GM12891 (cell line): ENCODE results near the gene ZFHX3.

Experiments
- PAX5 ChIP-seq: IDR thresholded peaks from 2 replicates; pipeline ENCODE4 v1.6.1; 2011; ENCODE audit warnings: low read length, moderate library complexity, mild to moderate bottlenecking; ENCODE audit not compliant: insufficient read depth, severe bottlenecking
- POLR2A ChIP-seq: IDR thresholded peaks from 2 replicates; pipeline ENCODE4 v1.6.1; 2011; ENCODE audit warnings: low read depth, low read length, control low read depth
- POLR2AphosphoS5 ChIP-seq: IDR thresholded peaks from 2 replicates; pipeline ENCODE4 v1.6.1; 2011; ENCODE audit warnings: low read depth, low read length, control low read depth
- TAF1 ChIP-seq: IDR thresholded peaks from 2 replicates; pipeline ENCODE4 v1.6.1; 2011; ENCODE audit warnings: low read depth, low read length, control low read depth

DNA sequence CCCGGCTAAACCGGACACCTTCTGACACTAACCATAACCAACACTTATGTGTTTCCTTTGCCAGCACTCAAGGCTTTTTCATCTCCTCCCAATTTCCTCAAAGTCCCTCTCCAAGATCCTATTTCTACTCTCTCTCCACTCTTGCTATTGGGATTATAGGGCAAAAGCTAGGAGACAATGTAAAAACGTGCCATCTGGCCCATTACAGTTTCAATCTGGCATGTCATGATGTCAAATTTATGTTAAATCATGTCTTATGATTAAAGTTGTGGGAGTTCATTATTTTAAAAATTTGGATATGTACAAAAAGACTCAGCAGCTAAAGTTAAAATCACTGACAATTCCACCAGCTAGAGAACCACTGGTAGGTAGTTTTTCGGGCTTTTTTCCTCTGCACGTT, 77.3 kb downstream of the ZFHX3 start:
- TF ChIP-seq POLR2AphosphoS5 (no peak), POLR2A (no peak), TAF1 (no peak), PAX5 (no peak)
